Stimulated activated naive CD8-positive, alpha-beta T cell treated with anti-CD3 and anti-CD28 coated beads, Interleukin-15, Interleukin-2, amounts not matched to agents 100 ng/mL and 50 ng/mL, for 24 hours (primary cell): Measurements from ENCODE around the gene DDO.
"Not testable (repeated sequence)": the region's sequence is repeated elsewhere in the genome, so short reads cannot be mapped to it uniquely, and the experiment has no call there.

Experiments used
- H3K27ac Mint-ChIP-seq: one replicate; pipeline ENCODE4 v1.8.0; 2021; ENCODE audit warnings: mild to moderate bottlenecking, mixed read lengths
- H3K27me3 Mint-ChIP-seq: one replicate; pipeline ENCODE4 v1.8.0; 2021; ENCODE audit warnings: mixed read lengths
- H3K36me3 Mint-ChIP-seq: one replicate; pipeline ENCODE4 v1.8.0; 2021; ENCODE audit warnings: low read depth, mixed read lengths
- H3K4me1 Mint-ChIP-seq: one replicate; pipeline ENCODE4 v1.8.0; 2021; ENCODE audit warnings: low read depth, mixed read lengths
- H3K4me3 Mint-ChIP-seq: one replicate; pipeline ENCODE4 v1.8.0; 2021; ENCODE audit warnings: mild to moderate bottlenecking, mixed read lengths
- H3K9me3 Mint-ChIP-seq: one replicate; pipeline ENCODE4 v1.8.0; 2021; ENCODE audit warnings: mixed read lengths

DDO gene

GRCh38 chr6:110352563-110353262 is 62.7 kb downstream of the DDO start:
- Mint-ChIP-seq H3K27ac (no peak overlapping the region), H3K4me1 (peaks cover 12% of the 10 kb centered on the region), H3K27me3 (peaks cover 19% of the 10 kb centered on the region), H3K4me3 (no peak overlapping the region), H3K9me3 (no peaks in the 10 kb centered on the region), H3K36me3 (no peaks in the 10 kb centered on the region)

- no peaks in the 10 kb centered on the region for H3K9me3 Mint-ChIP-seq
- peaks cover 12% of the 10 kb centered on the region for H3K27me3 Mint-ChIP-seq
- H3K27ac Mint-ChIP-seq: no peak overlapping the region
- peaks cover 7% of the 10 kb centered on the region for H3K4me1 Mint-ChIP-seq
- no peaks in the 10 kb centered on the region for H3K36me3 Mint-ChIP-seq
- no peak overlapping the region for H3K4me3 Mint-ChIP-seq
Observed at GRCh38 chr6:110351986-110352385, 63.4 kb downstream of the DDO start.

GRCh38 chr6:110351546-110351945 is 63.8 kb downstream of the DDO start:
- Mint-ChIP-seq H3K27me3 (peaks cover 7% of the 10 kb centered on the region), H3K4me1 (peaks cover 2% of the 10 kb centered on the region), H3K36me3 (no peaks in the 10 kb centered on the region), H3K9me3 (no peaks in the 10 kb centered on the region), H3K27ac (no peak overlapping the region), H3K4me3 (no peak overlapping the region)

GRCh38 chr6:110350593-110350992 is 64.8 kb downstream of the DDO start:
- H3K27me3 Mint-ChIP-seq, H3K9me3 Mint-ChIP-seq, H3K4me1 Mint-ChIP-seq, H3K4me3 Mint-ChIP-seq, H3K27ac Mint-ChIP-seq, H3K36me3 Mint-ChIP-seq: not testable (repeated sequence)

GRCh38 chr6:110348961-110349690 is 66.2 kb downstream of the DDO start:
- Mint-ChIP-seq H3K27ac (no peak overlapping the region), H3K9me3 (no peaks in the 10 kb centered on the region), H3K4me1 (no peaks in the 10 kb centered on the region), H3K4me3 (no peak overlapping the region), H3K36me3 (no peaks in the 10 kb centered on the region), H3K27me3 (no peaks in the 10 kb centered on the region)

GRCh38 chr6:110345025-110345424 is 70.3 kb downstream of the DDO start:
- Mint-ChIP-seq H3K36me3 (no peaks in the 10 kb centered on the region), H3K4me1 (no peaks in the 10 kb centered on the region), H3K9me3 (no peaks in the 10 kb centered on the region), H3K4me3 (no peak overlapping the region), H3K27me3 (no peaks in the 10 kb centered on the region), H3K27ac (no peak overlapping the region)

GRCh38 chr6:110342759-110343158 is 72.6 kb downstream of the DDO start:
- Mint-ChIP-seq H3K36me3 (no peaks in the 10 kb centered on the region), H3K4me3 (no peak overlapping the region), H3K9me3 (no peaks in the 10 kb centered on the region), H3K27me3 (no peaks in the 10 kb centered on the region), H3K4me1 (no peaks in the 10 kb centered on the region), H3K27ac (no peak overlapping the region)
